WI38 (cell line): Measurements from ENCODE around the gene USF2.

Experiments used
- H3K4me3 ChIP-seq: 2 replicates; pipeline ENCODE4 v1.5.1; 2011; ENCODE audit warnings: low read depth, mild to moderate bottlenecking, control low read depth, low read length
- TF ChIP-seq, protein P1 (sequence below): IDR thresholded peaks from 2 replicates; pipeline ENCODE4 v1.5.1; 2012; ENCODE audit warnings: low read depth, mild to moderate bottlenecking, control low read depth, low read length

Gene USF2

DNA sequence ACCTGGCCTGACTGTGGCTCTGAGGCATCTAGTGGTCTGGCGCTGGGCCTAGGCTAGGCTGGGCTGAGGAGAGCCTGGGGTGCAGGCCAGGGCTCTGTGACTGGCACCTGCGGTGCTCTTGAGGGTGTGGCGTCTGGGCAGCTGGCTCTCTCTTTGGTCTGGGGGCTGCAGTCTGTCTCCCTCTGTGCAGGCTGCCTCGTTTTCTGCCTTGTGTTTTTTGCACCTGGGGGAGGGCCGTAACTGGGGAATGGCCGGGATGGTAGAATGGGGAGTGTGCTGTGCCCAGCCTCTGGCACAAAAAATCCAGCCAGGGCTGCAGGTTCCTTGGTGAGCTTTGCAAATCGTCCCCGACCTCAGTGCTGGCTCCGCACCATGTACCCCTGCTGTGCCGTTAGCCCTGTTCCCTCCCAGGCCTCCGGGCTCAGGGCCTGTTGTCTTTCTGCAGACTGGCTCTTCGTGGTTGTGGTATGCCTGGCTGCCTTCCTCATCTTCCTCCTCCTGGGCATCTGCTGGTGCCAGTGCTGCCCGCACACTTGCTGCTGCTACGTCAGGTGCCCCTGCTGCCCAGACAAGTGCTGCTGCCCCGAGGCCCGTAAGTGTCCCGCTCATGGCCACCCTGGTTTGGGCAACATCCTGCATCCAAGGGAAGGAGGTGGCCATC lies 6.5 kb upstream of the USF2 start:
- TF ChIP-seq, protein P1, sequence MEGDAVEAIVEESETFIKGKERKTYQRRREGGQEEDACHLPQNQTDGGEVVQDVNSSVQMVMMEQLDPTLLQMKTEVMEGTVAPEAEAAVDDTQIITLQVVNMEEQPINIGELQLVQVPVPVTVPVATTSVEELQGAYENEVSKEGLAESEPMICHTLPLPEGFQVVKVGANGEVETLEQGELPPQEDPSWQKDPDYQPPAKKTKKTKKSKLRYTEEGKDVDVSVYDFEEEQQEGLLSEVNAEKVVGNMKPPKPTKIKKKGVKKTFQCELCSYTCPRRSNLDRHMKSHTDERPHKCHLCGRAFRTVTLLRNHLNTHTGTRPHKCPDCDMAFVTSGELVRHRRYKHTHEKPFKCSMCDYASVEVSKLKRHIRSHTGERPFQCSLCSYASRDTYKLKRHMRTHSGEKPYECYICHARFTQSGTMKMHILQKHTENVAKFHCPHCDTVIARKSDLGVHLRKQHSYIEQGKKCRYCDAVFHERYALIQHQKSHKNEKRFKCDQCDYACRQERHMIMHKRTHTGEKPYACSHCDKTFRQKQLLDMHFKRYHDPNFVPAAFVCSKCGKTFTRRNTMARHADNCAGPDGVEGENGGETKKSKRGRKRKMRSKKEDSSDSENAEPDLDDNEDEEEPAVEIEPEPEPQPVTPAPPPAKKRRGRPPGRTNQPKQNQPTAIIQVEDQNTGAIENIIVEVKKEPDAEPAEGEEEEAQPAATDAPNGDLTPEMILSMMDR, result no peak
- H3K4me3 ChIP-seq, result no peak overlapping the region

DNA sequence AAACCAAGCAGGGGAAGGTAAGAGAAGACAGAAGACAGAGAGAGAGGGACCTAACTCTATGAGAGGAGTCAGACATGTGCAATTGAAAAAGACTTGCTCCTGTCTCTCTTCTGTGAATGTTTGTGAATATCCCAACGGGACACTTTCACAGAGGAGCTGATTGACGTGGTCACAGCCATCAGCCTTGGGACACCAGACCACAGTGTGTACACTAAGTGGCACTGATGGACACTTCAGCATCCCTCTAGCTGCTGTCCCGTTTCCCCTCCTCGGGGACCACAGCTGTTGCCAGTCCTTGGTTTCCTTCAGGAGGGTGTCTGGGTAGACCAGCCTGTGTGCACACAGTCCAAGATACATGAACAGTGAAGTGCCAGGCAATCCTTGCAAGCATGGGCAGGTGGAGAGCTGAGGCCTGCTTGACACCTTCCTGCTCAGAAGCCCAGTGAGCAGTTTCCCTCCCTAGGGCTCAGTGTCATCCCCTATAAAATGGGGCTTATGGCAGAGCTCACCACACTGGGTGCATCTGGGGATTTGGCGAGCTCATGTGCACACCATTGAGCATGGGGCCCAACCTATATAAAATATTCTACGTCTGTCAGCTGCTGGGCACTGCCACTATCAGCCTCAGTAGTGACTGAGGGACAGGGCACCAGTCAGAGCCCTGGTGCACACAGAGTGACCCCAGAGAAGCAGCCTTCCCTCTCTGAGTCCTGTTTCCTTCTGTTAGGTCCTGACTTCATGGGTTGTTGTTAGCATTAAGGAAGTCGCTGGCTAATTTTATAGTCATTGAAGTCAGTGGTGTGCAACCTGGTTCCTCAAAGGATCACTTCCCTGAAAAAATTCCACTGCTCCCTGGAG lies 4.3 kb upstream of the USF2 start:
- no peak overlapping the region for H3K4me3 ChIP-seq
- TF ChIP-seq, protein P1, result no peak

DNA sequence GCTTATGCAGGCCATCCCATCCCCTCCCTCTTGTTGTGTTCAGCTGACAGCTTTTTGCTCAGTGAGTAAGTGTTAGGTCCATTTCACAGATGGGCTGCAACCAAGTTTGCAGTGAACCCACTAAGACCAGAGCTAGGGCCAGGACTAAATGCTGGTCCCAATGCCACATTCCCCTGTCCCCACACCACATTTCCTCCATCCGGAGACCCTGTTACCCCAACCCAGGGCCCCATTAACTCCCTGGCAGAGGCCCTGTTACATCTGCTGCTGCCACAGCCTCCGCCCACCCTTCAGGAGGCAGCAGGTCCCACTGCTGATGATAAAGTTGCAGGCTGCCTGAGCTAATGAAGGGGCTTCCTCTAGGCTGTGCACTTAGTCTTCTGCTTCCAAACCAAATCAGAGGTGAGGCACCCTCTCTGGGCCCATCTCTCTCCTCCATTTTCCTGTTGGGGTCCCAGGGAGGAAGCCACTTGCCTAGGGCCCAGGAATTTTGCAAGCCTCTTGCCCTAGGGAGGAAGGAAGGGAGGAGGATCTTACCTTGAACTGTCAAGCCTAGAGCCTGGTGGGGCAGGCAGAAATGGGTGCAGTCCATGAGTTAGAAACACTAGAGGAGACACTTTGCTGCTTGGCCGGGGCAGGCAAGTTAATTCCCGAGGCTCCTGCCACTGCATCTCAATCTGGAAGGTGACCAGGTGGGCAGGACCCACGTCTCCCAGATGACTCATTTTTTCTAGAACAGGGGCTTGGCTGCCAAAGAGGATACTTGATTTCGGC lies 3.4 kb upstream of the USF2 start:
- no peak overlapping the region for H3K4me3 ChIP-seq
- TF ChIP-seq, protein P1, result no peak

GRCh38 chr19:35265900-35266519 lies 2.8 kb upstream of the USF2 start:
- H3K4me3 ChIP-seq, result no peak overlapping the region
- TF ChIP-seq, protein P1, result no peak

- peak overlapping the region; percentile 83 for H3K4me3 ChIP-seq
- TF ChIP-seq, protein P1, result no peak
Observed at GRCh38 chr19:35266520-35267352, 2.0 kb upstream of the USF2 start.

- TF ChIP-seq, protein P1, result no peak
- H3K4me3 ChIP-seq, result peak overlapping the region; percentile 83
Observed at GRCh38 chr19:35267353-35267817, 1.4 kb upstream of the USF2 start.
